K562 (cell line): ENCODE data around the gene KLHL6. TPM values are rescaled to one million over a fixed set of nuclear protein-coding genes. Genes with fewer than 3 reads are reported as not detected.
A peak's percentile ranks its signal among the peaks of the same experiment; 100 is the strongest.

Experiments
- ARNT ChIP-seq, 2 experiments: fragments of 450-650 bp; IDR thresholded peaks; 2 replicates each; pipeline ENCODE4 v1.6.1; 2016; ENCODE audit warnings: mild to moderate bottlenecking in 1 of 2
- BHLHE40 ChIP-seq: IDR thresholded peaks from 2 replicates; pipeline ENCODE4 v1.6.1; 2011; ENCODE audit warnings: low read length, improper control_type of control experiment
- DDX20 ChIP-seq: fragments of 450-650 bp; IDR thresholded peaks from 2 replicates; pipeline ENCODE4 v1.6.1; 2016; ENCODE audit warnings: missing genetic modification characterization, low read depth, mild to moderate bottlenecking, missing compliant biosample characterization, moderate library complexity
- ELF4 ChIP-seq: fragments of 450-650 bp; formaldehyde crosslinking; IDR thresholded peaks from 2 replicates; pipeline ENCODE4 v1.4.0; 2022; ENCODE audit warnings: missing genetic modification characterization
- L3MBTL2 ChIP-seq: fragments of 450-650 bp; IDR thresholded peaks from 2 replicates; pipeline ENCODE4 v1.6.1; 2016; ENCODE audit warnings: mild to moderate bottlenecking, moderate library complexity
- MEF2A ChIP-seq: IDR thresholded peaks from 2 replicates; pipeline ENCODE4 v1.6.1; 2011; ENCODE audit warnings: low read depth, mild to moderate bottlenecking, low read length, moderate library complexity; ENCODE audit not compliant: control insufficient read depth
- SETDB1 ChIP-seq: IDR thresholded peaks from one replicate; pipeline ENCODE4 v1.6.1; 2012; ENCODE audit warnings: low read length, control low read depth, inconsistent platforms
- SREBF1 ChIP-seq: fragments of 150-350 bp; IDR thresholded peaks from 2 replicates; pipeline ENCODE4 v1.6.1; 2014; ENCODE audit warnings: antibody characterized with exemption, low read depth, low read length, borderline replicate concordance
- SREBF2 ChIP-seq: sonication (generic); formaldehyde crosslinking; IDR thresholded peaks from 2 replicates; pipeline ENCODE4 v1.4.0; 2020; ENCODE audit warnings: mild to moderate bottlenecking, missing genetic modification reagents
- TCF7L2 ChIP-seq: fragments of 150-350 bp; IDR thresholded peaks from 2 replicates; pipeline ENCODE4 v1.6.1; 2016; ENCODE audit warnings: low read depth, mild to moderate bottlenecking, low read length, moderate library complexity
- ZNF175 ChIP-seq: fragments of 200-800 bp; sonication (Bioruptor generic); IDR thresholded peaks from 2 replicates; pipeline ENCODE4 v1.6.1; 2016; ENCODE audit warnings: low read depth, mild to moderate bottlenecking, missing genetic modification characterization, missing compliant biosample characterization
- polyA plus RNA-seq, 8 experiments: library from polyadenylated mRNA; depleted of rRNA in 4 of 8; stranded (reverse) in 5 of 8; unstranded in 3 of 8; fragments of >200 nt; fragmentation: Nextera tagmentation in 2 of 8; fragmentation: Illumina TruSeq in 1 of 8; extraction: Ambion mirVana in 2 of 8; extraction: Trizol in 1 of 8; gene quantifications; 2 replicates each; pipeline versions ENCODE4 v1.2.1 to v1.2.3, GENCODE V29; 2011 to 2014; ENCODE audit warnings: inconsistent platforms in 1 of 8, missing spikeins in 1 of 8
- total RNA-seq, 7 experiments: library from RNA; depleted of rRNA in 6 of 7; stranded (reverse); fragments of >200 nt in 6 of 7; fragmentation: Illumina TruSeq in 2 of 7; extraction: Trizol in 2 of 7; gene quantifications; 2 replicates each; pipeline versions ENCODE4 v1.2.1 to v1.2.3, GENCODE V29; 2011 to 2021; ENCODE audit warnings: low replicate concordance in 1 of 7
- TF ChIP-seq, protein P1 (sequence below), 3 experiments: fragments of 200-800 bp in 1 of 3; fragments of 250-450 bp in 1 of 3; fragments of 450-650 bp in 1 of 3; sonication (Bioruptor Pico) in 1 of 3; sonication (Bioruptor generic) in 1 of 3; formaldehyde crosslinking in 1 of 3; IDR thresholded peaks; 2 replicates each; pipeline versions ENCODE4 v1.6.1 to v1.8.0; 2016 to 2022; ENCODE audit warnings: mild to moderate bottlenecking in 2 of 3, missing genetic modification characterization in 2 of 3, missing compliant biosample characterization in 1 of 3, moderate library complexity in 1 of 3
- TF ChIP-seq, protein P2 (sequence below), 3 experiments: fragments of 200-800 bp in 1 of 3; sonication (Bioruptor generic) in 1 of 3; sonication (generic) in 1 of 3; formaldehyde crosslinking in 1 of 3; IDR thresholded peaks; 2 replicates each; pipeline versions ENCODE4 v1.6.1 to v1.8.0; 2016 to 2022; ENCODE audit warnings: mild to moderate bottlenecking in 2 of 3, missing compliant biosample characterization in 2 of 3, missing genetic modification characterization in 2 of 3, missing genetic modification reagents in 1 of 3
- TF ChIP-seq, protein P3 (sequence below): fragments of 250-450 bp; sonication (Bioruptor Pico); IDR thresholded peaks from 2 replicates; pipeline ENCODE4 v1.4.0; 2020; ENCODE audit warnings: mild to moderate bottlenecking
- TF ChIP-seq, protein P4 (sequence below): IDR thresholded peaks from 2 replicates; pipeline ENCODE4 v1.6.1; 2016; ENCODE audit warnings: missing genetic modification characterization, missing compliant biosample characterization
- TF ChIP-seq, protein P5 (sequence below): fragments of 450-650 bp; formaldehyde crosslinking; IDR thresholded peaks from 2 replicates; pipeline ENCODE4 v1.4.0; 2022; ENCODE audit warnings: mild to moderate bottlenecking, moderate library complexity

KLHL6 gene
- total and polyA plus RNA-seq, 9 of the 15 experiments (the other 6 are each of a cell fraction or from before 2014, with no cell fraction given): 0.18 to 2.1 (median 1.4) TPM

DNA sequence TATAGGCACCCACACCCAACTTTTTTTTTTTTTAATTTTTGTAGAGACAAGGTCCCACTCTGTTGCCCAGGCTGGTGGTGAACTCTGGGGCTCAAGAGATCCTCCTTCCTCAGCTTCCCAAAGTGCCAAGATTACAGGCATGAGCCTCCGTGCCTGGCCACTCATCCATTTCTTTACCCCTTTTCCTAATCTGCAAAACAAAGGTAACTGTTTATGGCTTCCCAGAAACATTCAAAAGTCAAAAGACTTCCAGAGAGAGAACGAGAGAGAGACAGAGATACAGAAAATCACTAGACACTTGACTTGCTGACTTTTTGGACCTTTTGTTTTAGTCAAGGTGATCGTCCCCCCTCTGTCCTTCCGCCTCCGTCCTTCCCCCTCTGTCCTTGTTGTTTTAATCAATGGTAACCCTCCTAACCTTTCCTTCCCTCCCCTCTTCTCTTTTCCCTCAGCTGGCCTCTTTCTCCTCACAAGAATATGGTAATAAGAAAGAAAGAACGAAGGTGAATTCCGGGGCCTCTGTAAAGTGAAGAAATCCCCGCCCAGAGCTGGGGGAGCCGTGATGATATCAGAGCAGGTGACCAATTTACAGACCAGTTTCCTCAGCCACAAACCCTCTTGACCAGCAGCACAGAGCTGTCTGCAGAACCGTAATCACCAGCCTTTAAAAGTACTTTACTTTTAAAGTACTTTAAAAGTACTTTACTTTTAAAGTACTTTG is 21.9 kb downstream of the KLHL6 start (continued):
- TF ChIP-seq, protein P1, sequence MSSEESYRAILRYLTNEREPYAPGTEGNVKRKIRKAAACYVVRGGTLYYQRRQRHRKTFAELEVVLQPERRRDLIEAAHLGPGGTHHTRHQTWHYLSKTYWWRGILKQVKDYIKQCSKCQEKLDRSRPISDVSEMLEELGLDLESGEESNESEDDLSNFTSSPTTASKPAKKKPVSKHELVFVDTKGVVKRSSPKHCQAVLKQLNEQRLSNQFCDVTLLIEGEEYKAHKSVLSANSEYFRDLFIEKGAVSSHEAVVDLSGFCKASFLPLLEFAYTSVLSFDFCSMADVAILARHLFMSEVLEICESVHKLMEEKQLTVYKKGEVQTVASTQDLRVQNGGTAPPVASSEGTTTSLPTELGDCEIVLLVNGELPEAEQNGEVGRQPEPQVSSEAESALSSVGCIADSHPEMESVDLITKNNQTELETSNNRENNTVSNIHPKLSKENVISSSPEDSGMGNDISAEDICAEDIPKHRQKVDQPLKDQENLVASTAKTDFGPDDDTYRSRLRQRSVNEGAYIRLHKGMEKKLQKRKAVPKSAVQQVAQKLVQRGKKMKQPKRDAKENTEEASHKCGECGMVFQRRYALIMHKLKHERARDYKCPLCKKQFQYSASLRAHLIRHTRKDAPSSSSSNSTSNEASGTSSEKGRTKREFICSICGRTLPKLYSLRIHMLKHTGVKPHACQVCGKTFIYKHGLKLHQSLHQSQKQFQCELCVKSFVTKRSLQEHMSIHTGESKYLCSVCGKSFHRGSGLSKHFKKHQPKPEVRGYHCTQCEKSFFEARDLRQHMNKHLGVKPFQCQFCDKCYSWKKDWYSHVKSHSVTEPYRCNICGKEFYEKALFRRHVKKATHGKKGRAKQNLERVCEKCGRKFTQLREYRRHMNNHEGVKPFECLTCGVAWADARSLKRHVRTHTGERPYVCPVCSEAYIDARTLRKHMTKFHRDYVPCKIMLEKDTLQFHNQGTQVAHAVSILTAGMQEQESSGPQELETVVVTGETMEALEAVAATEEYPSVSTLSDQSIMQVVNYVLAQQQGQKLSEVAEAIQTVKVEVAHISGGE (CRISPR knock-in tag; IDR thresholded peaks at IDR 0.05): no peak
- TF ChIP-seq, protein P2, sequence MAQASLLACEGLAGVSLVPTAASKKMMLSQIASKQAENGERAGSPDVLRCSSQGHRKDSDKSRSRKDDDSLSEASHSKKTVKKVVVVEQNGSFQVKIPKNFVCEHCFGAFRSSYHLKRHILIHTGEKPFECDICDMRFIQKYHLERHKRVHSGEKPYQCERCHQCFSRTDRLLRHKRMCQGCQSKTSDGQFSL (CRISPR knock-in tag; IDR thresholded peaks at IDR 0.05): no peak
- TF ChIP-seq, protein P2 (tag; IDR thresholded peaks at IDR 0.05): peak in 1 of 2 experiments; percentile 37; a peak in 1 of 4 replicates
- TF ChIP-seq L3MBTL2 (peak; percentile 40; the same call in 1 of the 2 replicates), ARNT (IDR thresholded peaks at IDR 0.05) (0 out of 4 replicates have a peak, but pooled peaks of 1 of the 2 experiments have one; percentile 8), SREBF2 (CRISPR knock-in tag) (no peak), SETDB1 (no peak), DDX20 (no peak), TCF7L2 (no peak), ELF4 (CRISPR knock-in tag) (peak; percentile 54; the same call in 1 of the 2 replicates), SREBF1 (no peak), MEF2A (no peak), ZNF175 (peak; percentile 91), BHLHE40 (peak; percentile 54)
- TF ChIP-seq, protein P3, sequence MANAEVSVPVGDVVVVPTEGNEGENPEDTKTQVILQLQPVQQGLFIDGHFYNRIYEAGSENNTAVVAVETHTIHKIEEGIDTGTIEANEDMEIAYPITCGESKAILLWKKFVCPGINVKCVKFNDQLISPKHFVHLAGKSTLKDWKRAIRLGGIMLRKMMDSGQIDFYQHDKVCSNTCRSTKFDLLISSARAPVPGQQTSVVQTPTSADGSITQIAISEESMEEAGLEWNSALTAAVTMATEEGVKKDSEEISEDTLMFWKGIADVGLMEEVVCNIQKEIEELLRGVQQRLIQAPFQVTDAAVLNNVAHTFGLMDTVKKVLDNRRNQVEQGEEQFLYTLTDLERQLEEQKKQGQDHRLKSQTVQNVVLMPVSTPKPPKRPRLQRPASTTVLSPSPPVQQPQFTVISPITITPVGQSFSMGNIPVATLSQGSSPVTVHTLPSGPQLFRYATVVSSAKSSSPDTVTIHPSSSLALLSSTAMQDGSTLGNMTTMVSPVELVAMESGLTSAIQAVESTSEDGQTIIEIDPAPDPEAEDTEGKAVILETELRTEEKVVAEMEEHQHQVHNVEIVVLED (CRISPR knock-in tag): no peak
- TF ChIP-seq, protein P4, sequence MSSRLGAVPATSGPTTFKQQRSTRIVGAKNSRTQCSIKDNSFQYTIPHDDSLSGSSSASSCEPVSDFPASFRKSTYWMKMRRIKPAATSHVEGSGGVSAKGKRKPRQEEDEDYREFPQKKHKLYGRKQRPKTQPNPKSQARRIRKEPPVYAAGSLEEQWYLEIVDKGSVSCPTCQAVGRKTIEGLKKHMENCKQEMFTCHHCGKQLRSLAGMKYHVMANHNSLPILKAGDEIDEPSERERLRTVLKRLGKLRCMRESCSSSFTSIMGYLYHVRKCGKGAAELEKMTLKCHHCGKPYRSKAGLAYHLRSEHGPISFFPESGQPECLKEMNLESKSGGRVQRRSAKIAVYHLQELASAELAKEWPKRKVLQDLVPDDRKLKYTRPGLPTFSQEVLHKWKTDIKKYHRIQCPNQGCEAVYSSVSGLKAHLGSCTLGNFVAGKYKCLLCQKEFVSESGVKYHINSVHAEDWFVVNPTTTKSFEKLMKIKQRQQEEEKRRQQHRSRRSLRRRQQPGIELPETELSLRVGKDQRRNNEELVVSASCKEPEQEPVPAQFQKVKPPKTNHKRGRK (tag): peak; percentile 89
- TF ChIP-seq, protein P5, sequence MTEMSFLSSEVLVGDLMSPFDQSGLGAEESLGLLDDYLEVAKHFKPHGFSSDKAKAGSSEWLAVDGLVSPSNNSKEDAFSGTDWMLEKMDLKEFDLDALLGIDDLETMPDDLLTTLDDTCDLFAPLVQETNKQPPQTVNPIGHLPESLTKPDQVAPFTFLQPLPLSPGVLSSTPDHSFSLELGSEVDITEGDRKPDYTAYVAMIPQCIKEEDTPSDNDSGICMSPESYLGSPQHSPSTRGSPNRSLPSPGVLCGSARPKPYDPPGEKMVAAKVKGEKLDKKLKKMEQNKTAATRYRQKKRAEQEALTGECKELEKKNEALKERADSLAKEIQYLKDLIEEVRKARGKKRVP (CRISPR knock-in tag): peak; percentile 36; the same call in 1 of the 2 replicates
